Gastrocnemius medialis (tissue), 4 donors: ENCODE measurements around the gene DNAAF1. TPM values are rescaled to one million over a fixed set of nuclear protein-coding genes. Genes with fewer than 3 reads are reported as not detected.

Experiments used
- ATAC-seq, 2 donors: fragments of 150-250 bp; one replicate each; pipeline ENCODE4 v1.9.1; 2016
- DNase-seq, 2 donors: peaks; one replicate each; pipeline ENCODE4 v3.0.0-alpha.2; 2019
- H3K27ac ChIP-seq, 4 donors: fragments of 200-600 bp; sonication (generic); 1 replicate in 1 of 4; 2 replicates in 3 of 4; pipeline ENCODE4 v1.5.1; 2016 to 2018; ENCODE audit warnings: mild to moderate bottlenecking in 2 of 4, moderate library complexity in 1 of 4
- H3K27me3 ChIP-seq, 3 donors: fragments of 200-600 bp; sonication (generic) in 2 of 3; 1 replicate in 1 of 3; 2 replicates in 2 of 3; pipeline versions ENCODE4 v1.5.1 to v1.6.0; 2016 to 2019; ENCODE audit warnings: mild to moderate bottlenecking in 1 of 3, moderate library complexity in 1 of 3
- H3K36me3 ChIP-seq, 2 donors: fragments of 200-600 bp; sonication (generic) in 1 of 2; one replicate each; pipeline ENCODE4 v1.5.1; 2017 to 2018
- H3K4me1 ChIP-seq, 2 donors: fragments of 200-600 bp; sonication (generic) in 1 of 2; one replicate each; pipeline ENCODE4 v1.5.1; 2016 to 2017; ENCODE audit warnings: mild to moderate bottlenecking in 2 of 2
- H3K4me3 ChIP-seq, 4 donors: fragments of 200-600 bp; sonication (generic) in 3 of 4; 1 replicate in 1 of 4; 2 replicates in 3 of 4; pipeline ENCODE4 v1.5.1; 2016 to 2019; ENCODE audit warnings: mild to moderate bottlenecking in 2 of 4
- H3K9me3 ChIP-seq, 3 donors: fragments of 200-600 bp; sonication (generic) in 2 of 3; 1 replicate in 1 of 3; 2 replicates in 2 of 3; pipeline ENCODE4 v1.5.1; 2016 to 2019
- CTCF ChIP-seq, 5 experiments: fragments of 450-650 bp in 3 of 5; fragments of 200-600 bp in 2 of 5; sonication (generic) in 2 of 5; IDR thresholded peaks in 4 of 5; conservative IDR thresholded peaks in 1 of 5; 1 replicate in 4 of 5; 2 replicates in 1 of 5; pipeline ENCODE4 v1.5.1; 2016 to 2019; ENCODE audit warnings: antibody characterized with exemption in 5 of 5, mild to moderate bottlenecking in 3 of 5, moderate library complexity in 3 of 5
- POLR2A ChIP-seq, 2 donors: fragments of 450-650 bp; IDR thresholded peaks; one replicate each; pipeline ENCODE4 v1.6.1; 2017; ENCODE audit warnings: antibody characterized with exemption in 2 of 2, mild to moderate bottlenecking in 2 of 2, moderate library complexity in 2 of 2
- in situ Hi-C, 4 donors: fragments of 200-750 bp; cut with MboI; loops; one replicate each; pipeline versions ENCODE4 v1.15.0 to v1.8.0; 2017; ENCODE audit warnings: low sequenced_read_pairs in 4 of 4
- intact Hi-C: fragments of 100-400 bp; cut with DNase I; formaldehyde crosslinking; loops from one replicate; pipeline ENCODE4 v1.15.1; 2023; ENCODE audit warnings: low total_unique reads
- total RNA-seq, 4 donors: library from RNA; depleted of rRNA; stranded (reverse); fragments of >200 nt; gene quantifications; one replicate each; pipeline versions ENCODE4 v1.1.0 to v1.2.3, GENCODE V29; 2016

DNAAF1 gene
- total RNA-seq, 4 donors from 2014 or later, result not detected

GRCh38 chr16:84180519-84181140 is 35.5 kb downstream of the DNAAF1 start:
- H3K27ac ChIP-seq, result peak overlapping the region in 3 of 4 donors; percentile 20 to 37 (median 34)
- no peak overlapping the region for H3K4me3 ChIP-seq
- in situ Hi-C loops (loop anchor here in 3 of 4 donors (10.0 to 25.0 kb wide), 5 partner anchors 93 to 368 kb away; partner anchors contain the start of genes OSGIN1 (in 2 of the 3), HSBP1 (in 1 of the 3) and NECAB2 (in 1 of the 3)), intact Hi-C loops (no loop called here)
- peaks cover 0 to 60% of the 10 kb centered on the region in 2 donors for H3K36me3 ChIP-seq
- H3K9me3 ChIP-seq, result no peaks in the 10 kb centered on the region
- DNase-seq (no peak), ATAC-seq (no peak)
- TF ChIP-seq CTCF (IDR thresholded peaks at IDR 0.05 in 4 of 5, conservative IDR thresholded peaks at IDR 0.05 in 1 of 5) (no peak), POLR2A (IDR thresholded peaks at IDR 0.05) (no peak)
- no peaks in the 10 kb centered on the region for H3K27me3 ChIP-seq
- H3K4me1 ChIP-seq, result peaks cover 2 to 5% of the 10 kb centered on the region in 2 donors

DNA sequence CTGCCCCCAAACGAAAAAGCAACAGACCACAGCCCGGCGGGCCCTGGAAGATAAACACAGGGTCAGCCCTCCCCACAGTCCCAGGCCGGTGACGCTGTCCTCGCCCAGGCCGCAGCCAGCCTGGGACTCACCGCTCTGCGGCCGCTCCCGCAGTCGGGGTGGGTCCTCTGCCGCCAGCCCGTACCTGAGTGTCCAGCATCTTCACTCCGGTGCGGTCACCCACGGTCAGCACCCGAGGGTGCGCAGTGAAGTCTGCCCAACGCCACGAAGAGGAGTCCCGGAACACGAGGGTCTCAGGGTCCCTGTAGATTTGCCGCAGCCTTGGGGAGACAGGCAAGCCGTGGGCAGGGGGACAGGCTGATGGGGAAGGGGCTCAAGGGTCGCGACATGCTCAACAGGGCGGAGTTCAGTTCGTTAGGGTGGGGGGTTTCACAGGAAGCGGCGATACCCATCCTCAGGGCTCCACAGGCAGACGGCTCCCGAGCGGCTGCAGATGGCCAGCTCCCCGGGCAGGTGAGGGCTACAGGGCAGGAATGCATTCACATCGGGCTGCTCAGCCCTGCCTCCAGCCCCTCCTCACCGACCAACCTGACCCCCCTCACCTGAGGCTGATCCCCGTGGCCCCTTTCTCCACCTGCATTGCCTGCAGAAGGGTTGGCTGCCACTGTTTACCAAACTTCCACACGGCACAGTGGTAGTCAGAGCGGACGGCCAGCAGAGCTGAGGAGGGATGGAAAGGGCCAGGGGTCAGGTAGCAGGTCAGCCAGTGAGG is 36.2 kb downstream of the DNAAF1 start:
- DNase-seq (no peak), ATAC-seq (no peak)
- TF ChIP-seq POLR2A (IDR thresholded peaks at IDR 0.05) (no peak), CTCF (IDR thresholded peaks at IDR 0.05 in 4 of 5, conservative IDR thresholded peaks at IDR 0.05 in 1 of 5) (no peak)
- Histone ChIP-seq H3K27ac (peak overlapping the region in 1 of 4 donors; percentile 20), H3K27me3 (no peaks in the 10 kb centered on the region), H3K36me3 (peaks cover 0 to 60% of the 10 kb centered on the region in 2 donors), H3K4me3 (no peak overlapping the region), H3K4me1 (peaks cover 0 to 8% of the 10 kb centered on the region in 2 donors), H3K9me3 (no peaks in the 10 kb centered on the region)
- intact Hi-C loops (no loop called here), in situ Hi-C loops (loop anchor here in 3 of 4 donors (10.0 to 25.0 kb wide), 5 partner anchors 94 to 369 kb away; partner anchors contain the start of genes OSGIN1 (in 2 of the 3), HSBP1 (in 1 of the 3) and NECAB2 (in 1 of the 3))

DNA sequence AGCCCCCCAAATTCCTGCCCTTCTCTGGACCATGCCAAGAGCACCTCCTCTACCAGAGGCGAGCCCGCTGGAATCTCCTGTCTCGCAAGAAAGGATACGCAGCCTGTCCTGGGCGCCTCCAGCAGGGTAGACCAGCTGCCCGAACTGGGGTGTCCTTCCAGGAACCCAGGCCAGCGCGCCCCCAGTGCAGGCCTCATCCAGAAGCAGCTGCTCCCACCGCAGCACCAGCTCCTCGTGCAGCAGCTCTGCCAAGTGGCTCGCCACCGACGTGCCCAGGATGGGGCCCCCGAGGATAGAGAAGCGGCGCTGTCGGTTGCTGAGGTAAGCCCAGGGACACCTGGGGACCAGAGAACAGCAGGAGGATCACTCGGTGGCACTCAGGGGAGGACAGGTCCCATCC is 37.0 kb downstream of the DNAAF1 start:
- in situ Hi-C loops, result loop anchor here in 3 of 4 donors (10.0 to 25.0 kb wide), 5 partner anchors 95 to 370 kb away; partner anchors contain the start of genes OSGIN1 (in 2 of the 3), HSBP1 (in 1 of the 3) and NECAB2 (in 1 of the 3)
- intact Hi-C loops, result no loop called here
- TF ChIP-seq CTCF (IDR thresholded peaks at IDR 0.05 in 4 of 5, conservative IDR thresholded peaks at IDR 0.05 in 1 of 5), result no peak
- TF ChIP-seq POLR2A (IDR thresholded peaks at IDR 0.05), result no peak

GRCh38 chr16:84182680-84183571 is 37.8 kb downstream of the DNAAF1 start:
- in situ Hi-C loops, result loop anchor here in 3 of 4 donors (10.0 to 25.0 kb wide), 5 partner anchors 96 to 371 kb away; partner anchors contain the start of genes OSGIN1 (in 2 of the 3), HSBP1 (in 1 of the 3) and NECAB2 (in 1 of the 3)
- H3K36me3 ChIP-seq, result peaks cover 0 to 58% of the 10 kb centered on the region in 2 donors
- peaks cover 0 to 8% of the 10 kb centered on the region in 2 donors for H3K4me1 ChIP-seq
- H3K27ac ChIP-seq, result peak overlapping the region in 3 of 4 donors; percentile 62 to 82 (median 81)
- H3K27me3 ChIP-seq, result no peaks in the 10 kb centered on the region
- H3K9me3 ChIP-seq, result no peaks in the 10 kb centered on the region
- DNase-seq, result no peak
- no peak for ATAC-seq
- TF ChIP-seq POLR2A (IDR thresholded peaks at IDR 0.05) (no peak), CTCF (IDR thresholded peaks at IDR 0.05 in 4 of 5, conservative IDR thresholded peaks at IDR 0.05 in 1 of 5) (no peak)
- intact Hi-C loops, result no loop called here
- no peak overlapping the region for H3K4me3 ChIP-seq

More for the DNA sequence above, 37.0 kb downstream of the DNAAF1 start:
- Histone ChIP-seq H3K9me3 (no peaks in the 10 kb centered on the region), H3K36me3 (peaks cover 0 to 60% of the 10 kb centered on the region in 2 donors), H3K27ac (no peak overlapping the region), H3K27me3 (no peaks in the 10 kb centered on the region), H3K4me1 (peaks cover 0 to 8% of the 10 kb centered on the region in 2 donors), H3K4me3 (no peak overlapping the region)
- DNase-seq (no peak), ATAC-seq (no peak)
